ENCODE data around the gene HADHB.
A peak's percentile ranks its signal among the peaks of the same experiment; 100 is the strongest.
"Not testable (repeated sequence)": the region's sequence is repeated elsewhere in the genome, so short reads cannot be mapped to it uniquely, and the experiment has no call there.

The HADHB gene

GRCh38 chr2:26329083-26329482 lies 84.3 kb downstream of the HADHB start:
- DNase-seq (ENCODE audit: low read depth in 2 of 2), result not testable (repeated sequence)

DNA sequence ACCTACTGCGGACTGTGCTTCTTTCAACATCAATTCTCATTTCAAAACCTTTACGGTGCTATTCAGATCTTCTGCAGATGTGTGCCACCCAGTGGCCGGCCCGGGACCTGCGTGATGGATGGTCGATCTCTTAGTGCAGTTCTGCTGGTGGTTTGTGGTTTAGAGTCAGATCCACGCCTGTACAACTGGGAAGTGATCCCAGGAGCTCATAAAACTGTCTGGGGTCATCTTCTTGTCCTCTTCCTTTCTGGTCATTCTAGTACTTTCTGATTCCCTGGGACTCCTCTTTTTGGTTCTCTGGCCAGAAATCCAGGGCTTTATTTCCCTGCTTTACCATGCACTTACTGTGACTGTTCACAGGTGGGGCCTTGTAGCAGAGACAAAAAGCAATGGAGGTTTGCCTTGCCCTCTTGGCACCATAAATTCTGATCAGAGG lies 85.4 kb downstream of the HADHB start:
- peak; percentile 62 to 66 for DNase-seq (ENCODE audit: low read depth in 2 of 2)

DNA sequence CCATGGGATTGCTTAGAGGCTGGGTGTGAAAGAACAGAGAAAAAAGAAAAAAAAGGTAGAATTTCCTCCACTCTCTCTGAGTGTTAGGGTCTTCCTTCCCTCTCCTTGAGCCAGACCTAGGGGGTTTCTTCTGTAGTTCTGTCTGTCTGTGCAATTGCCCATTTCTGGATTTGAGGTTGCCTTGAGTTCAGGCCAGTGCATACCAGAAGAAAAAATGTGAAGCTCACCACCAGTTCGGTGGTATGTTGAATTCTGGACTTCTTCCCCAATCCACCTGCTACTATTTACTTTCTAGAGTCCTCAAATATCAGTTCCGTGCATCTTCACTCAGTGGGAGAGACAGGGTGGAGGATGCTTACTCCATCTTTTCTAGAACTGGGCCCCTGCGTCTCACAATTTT lies 85.9 kb downstream of the HADHB start:
- no peak for DNase-seq (ENCODE audit: low read depth in 2 of 2)

GRCh38 chr2:26331321-26331720 lies 86.6 kb downstream of the HADHB start:
- DNase-seq (ENCODE audit: low read depth in 2 of 2), result not testable (repeated sequence)

DNA sequence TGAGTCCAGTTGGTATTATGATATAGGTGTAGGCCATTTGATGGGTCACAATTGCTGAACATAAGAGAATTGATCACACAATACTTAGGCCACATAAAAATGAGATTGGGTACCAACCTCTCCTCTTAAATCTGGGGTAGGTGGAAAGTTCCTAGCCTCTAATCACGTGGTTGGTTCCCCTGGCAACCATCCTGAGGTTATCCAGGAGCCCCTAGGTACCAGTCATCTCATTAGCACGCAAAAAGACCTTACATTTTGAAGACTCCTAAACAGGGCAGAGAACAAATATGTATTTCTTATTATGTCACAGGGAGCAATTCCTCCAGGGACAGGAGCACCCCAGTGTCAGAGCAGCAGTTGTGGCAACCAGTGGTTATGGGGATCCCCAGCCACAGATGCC lies 88.6 kb downstream of the HADHB start:
- no peak for DNase-seq (ENCODE audit: low read depth in 2 of 2)

GRCh38 chr2:26335231-26335630 lies 90.5 kb downstream of the HADHB start:
- DNase-seq (ENCODE audit: low read depth in 2 of 2), result no peak

- no peak for DNase-seq (ENCODE audit: low read depth in 2 of 2)
Observed at GRCh38 chr2:26336719-26337118, 92.0 kb downstream of the HADHB start.

- DNase-seq (ENCODE audit: low read depth in 2 of 2), result no peak
Observed at GRCh38 chr2:26337298-26337697, 92.6 kb downstream of the HADHB start.
